Endodermal cell (in vitro differentiated cells): ENCODE results near the gene SUGP1. TPM values are rescaled to one million over a fixed set of nuclear protein-coding genes. Genes with fewer than 3 reads are reported as not detected.

Experiments
- DNase-seq: peaks from one replicate; pipeline ENCODE4 v3.0.0-alpha.2; 2017
- H3K27ac ChIP-seq: 2 replicates; pipeline ENCODE4 v1.5.1; 2013; ENCODE audit warnings: mild to moderate bottlenecking, low read depth, low read length, moderate library complexity
- H3K27me3 ChIP-seq: 2 replicates; pipeline ENCODE4 v1.6.1; 2013; ENCODE audit warnings: mild to moderate bottlenecking, low read length, moderate library complexity; ENCODE audit not compliant: insufficient read depth, control insufficient read depth, poor library complexity, severe bottlenecking
- H3K36me3 ChIP-seq: 2 replicates; pipeline ENCODE4 v1.7.0; 2013; ENCODE audit warnings: mild to moderate bottlenecking, low read length, moderate library complexity; ENCODE audit not compliant: control insufficient read depth, insufficient read depth
- H3K4me1 ChIP-seq: one replicate; pipeline ENCODE4 v1.7.0; 2013; ENCODE audit warnings: low read length; ENCODE audit not compliant: control insufficient read depth, insufficient read depth
- H3K4me3 ChIP-seq: 2 replicates; pipeline ENCODE4 v1.5.1; 2013; ENCODE audit warnings: mild to moderate bottlenecking, low read length, moderate library complexity
- H3K9ac ChIP-seq: 2 replicates; pipeline ENCODE4 v1.6.1; 2013; ENCODE audit warnings: mild to moderate bottlenecking, low read length, moderate library complexity; ENCODE audit not compliant: poor library complexity, severe bottlenecking; ENCODE audit errors: extremely low read depth
- H3K9me3 ChIP-seq: 2 replicates; pipeline ENCODE4 v1.6.1; 2013; ENCODE audit warnings: mild to moderate bottlenecking, low read length, moderate library complexity; ENCODE audit not compliant: control insufficient read depth
- H3K27ac Mint-ChIP-seq: 2 replicates; pipeline ENCODE4 v1.8.0; 2020; ENCODE audit warnings: mixed read lengths
- H3K27me3 Mint-ChIP-seq: 2 replicates; pipeline ENCODE4 v1.8.0; 2021; ENCODE audit warnings: mild to moderate bottlenecking, mixed read lengths; ENCODE audit not compliant: insufficient read depth
- H3K36me3 Mint-ChIP-seq: 2 replicates; pipeline ENCODE4 v1.8.0; 2020; ENCODE audit warnings: low read depth, mixed read lengths
- H3K4me1 Mint-ChIP-seq: 2 replicates; pipeline ENCODE4 v1.8.0; 2020; ENCODE audit warnings: mixed read lengths
- H3K4me3 Mint-ChIP-seq: 2 replicates; pipeline ENCODE4 v1.8.0; 2020; ENCODE audit warnings: mild to moderate bottlenecking, moderate library complexity, mixed read lengths
- H3K9me3 Mint-ChIP-seq: 2 replicates; pipeline ENCODE4 v1.8.0; 2020; ENCODE audit warnings: mild to moderate bottlenecking, mixed read lengths
- WGBS, 2 experiments: methylation state at CpG; one replicate each; pipeline versions ENCODE4 v1.1.5 to v1.1.7; 2013; ENCODE audit warnings: missing lambda C conversion rate in 2 of 2, mixed read lengths in 1 of 2; ENCODE audit not compliant: insufficient coverage in 1 of 2, insufficient read length in 1 of 2; 5-methylcytosine and 5-hydroxymethylcytosine counted together
- total RNA-seq, 2 donors: library from RNA; stranded (reverse); fragmentation: NEBNext Ultra II Directional in 1 of 2; extraction: Animal tissue kit (Norgen Biotek cat#: 25700) in 1 of 2; gene quantifications; 2 replicates in 1 of 2; 3 replicates in 1 of 2; pipeline ENCODE4 v1.2.1, GENCODE V29; 2021
- TF ChIP-seq, protein P1 (sequence below): fragments of 200-600 bp; sonication (generic); conservative IDR thresholded peaks from 2 replicates; pipeline ENCODE4 v1.5.0; 2021; ENCODE audit warnings: antibody characterized with exemption, mild to moderate bottlenecking

The SUGP1 gene
- total RNA-seq, 2 donors from 2014 or later, result 72.2 to 75.5 TPM

DNA sequence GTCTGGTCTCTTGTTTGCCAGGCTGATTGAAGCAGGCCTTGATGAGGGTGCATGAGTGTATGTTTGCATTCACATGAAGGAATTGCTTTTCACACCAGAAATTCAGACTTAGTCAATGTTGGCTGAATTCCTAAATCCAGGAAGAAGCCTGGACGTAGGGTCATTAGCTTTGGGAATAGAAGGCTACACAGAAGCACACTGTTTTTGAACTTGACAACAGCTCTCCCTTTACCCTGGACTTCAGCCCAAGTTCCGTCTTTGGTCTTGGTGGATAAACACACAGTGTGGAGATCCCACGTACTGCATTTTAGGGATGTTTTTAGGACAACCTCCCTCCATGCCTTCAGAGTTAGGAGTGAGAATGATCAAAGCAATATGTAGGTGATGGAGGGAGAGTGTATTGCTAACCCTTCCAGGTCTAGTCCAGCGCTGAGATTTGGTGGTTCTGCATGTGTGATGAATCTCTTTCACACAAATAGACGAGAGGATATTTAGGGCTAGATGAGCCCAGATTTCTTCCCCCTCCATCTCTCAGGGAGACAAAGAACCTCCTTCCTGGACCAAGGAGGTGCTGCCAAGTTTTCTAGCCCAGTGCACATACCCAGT lies 70.0 kb downstream of the SUGP1 start:
- WGBS, 2 experiments, result 71 to 74% methylated on average over 3 to 5 of the region's 5 CpGs
- no peak overlapping the region for H3K9ac ChIP-seq
- DNase-seq, result no peak

DNA sequence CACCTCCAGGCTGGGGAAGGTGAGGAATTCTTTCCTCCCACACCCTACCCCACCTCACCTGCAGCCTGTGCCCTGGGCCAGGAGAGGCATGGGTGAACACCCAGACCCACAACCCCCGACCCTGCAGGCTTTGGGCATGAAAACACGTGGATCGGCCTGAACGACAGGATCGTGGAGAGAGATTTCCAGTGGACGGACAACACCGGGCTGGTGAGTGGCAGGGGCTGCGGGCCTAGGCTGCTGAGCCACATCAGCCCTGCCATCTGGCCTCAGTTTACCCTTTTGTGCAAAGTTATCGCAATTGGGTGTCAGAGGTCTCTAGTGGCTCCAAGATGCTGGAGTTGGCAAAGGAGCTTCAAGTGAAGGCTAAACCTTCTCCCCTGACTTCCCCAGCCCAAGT lies 79.8 kb downstream of the SUGP1 start:
- Mint-ChIP-seq H3K36me3 (no peaks in the 10 kb centered on the region), H3K27ac (no peak overlapping the region), H3K27me3 (peaks cover 34% of the 10 kb centered on the region), H3K4me3 (no peak overlapping the region), H3K9me3 (peaks cover 9% of the 10 kb centered on the region), H3K4me1 (no peaks in the 10 kb centered on the region)
- Histone ChIP-seq H3K27ac (no peak overlapping the region), H3K4me3 (no peak overlapping the region), H3K36me3 (no peaks in the 10 kb centered on the region), H3K9me3 (peaks cover 5% of the 10 kb centered on the region), H3K4me1 (no peaks in the 10 kb centered on the region), H3K9ac (no peak overlapping the region), H3K27me3 (no peaks in the 10 kb centered on the region)
- DNase-seq, result no peak
- TF ChIP-seq, protein P1, sequence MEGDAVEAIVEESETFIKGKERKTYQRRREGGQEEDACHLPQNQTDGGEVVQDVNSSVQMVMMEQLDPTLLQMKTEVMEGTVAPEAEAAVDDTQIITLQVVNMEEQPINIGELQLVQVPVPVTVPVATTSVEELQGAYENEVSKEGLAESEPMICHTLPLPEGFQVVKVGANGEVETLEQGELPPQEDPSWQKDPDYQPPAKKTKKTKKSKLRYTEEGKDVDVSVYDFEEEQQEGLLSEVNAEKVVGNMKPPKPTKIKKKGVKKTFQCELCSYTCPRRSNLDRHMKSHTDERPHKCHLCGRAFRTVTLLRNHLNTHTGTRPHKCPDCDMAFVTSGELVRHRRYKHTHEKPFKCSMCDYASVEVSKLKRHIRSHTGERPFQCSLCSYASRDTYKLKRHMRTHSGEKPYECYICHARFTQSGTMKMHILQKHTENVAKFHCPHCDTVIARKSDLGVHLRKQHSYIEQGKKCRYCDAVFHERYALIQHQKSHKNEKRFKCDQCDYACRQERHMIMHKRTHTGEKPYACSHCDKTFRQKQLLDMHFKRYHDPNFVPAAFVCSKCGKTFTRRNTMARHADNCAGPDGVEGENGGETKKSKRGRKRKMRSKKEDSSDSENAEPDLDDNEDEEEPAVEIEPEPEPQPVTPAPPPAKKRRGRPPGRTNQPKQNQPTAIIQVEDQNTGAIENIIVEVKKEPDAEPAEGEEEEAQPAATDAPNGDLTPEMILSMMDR, result no peak
- 84 to 88% methylated on average over 9 of the region's 9 CpGs for WGBS, 2 experiments

More for the DNA sequence above, 70.0 kb downstream of the SUGP1 start:
- H3K36me3 Mint-ChIP-seq, result no peaks in the 10 kb centered on the region
- Histone ChIP-seq H3K27me3 (peaks cover 47% of the 10 kb centered on the region), H3K4me1 (no peaks in the 10 kb centered on the region), H3K27ac (no peak overlapping the region), H3K9me3 (no peaks in the 10 kb centered on the region), H3K4me3 (no peak overlapping the region), H3K36me3 (no peaks in the 10 kb centered on the region)
- TF ChIP-seq, protein P1, result no peak
- no peaks in the 10 kb centered on the region for H3K4me1 Mint-ChIP-seq
- H3K4me3 Mint-ChIP-seq, result no peak overlapping the region
- H3K9me3 Mint-ChIP-seq, result no peaks in the 10 kb centered on the region
- H3K27me3 Mint-ChIP-seq, result peaks cover 66% of the 10 kb centered on the region
- H3K27ac Mint-ChIP-seq, result no peak overlapping the region

DNA sequence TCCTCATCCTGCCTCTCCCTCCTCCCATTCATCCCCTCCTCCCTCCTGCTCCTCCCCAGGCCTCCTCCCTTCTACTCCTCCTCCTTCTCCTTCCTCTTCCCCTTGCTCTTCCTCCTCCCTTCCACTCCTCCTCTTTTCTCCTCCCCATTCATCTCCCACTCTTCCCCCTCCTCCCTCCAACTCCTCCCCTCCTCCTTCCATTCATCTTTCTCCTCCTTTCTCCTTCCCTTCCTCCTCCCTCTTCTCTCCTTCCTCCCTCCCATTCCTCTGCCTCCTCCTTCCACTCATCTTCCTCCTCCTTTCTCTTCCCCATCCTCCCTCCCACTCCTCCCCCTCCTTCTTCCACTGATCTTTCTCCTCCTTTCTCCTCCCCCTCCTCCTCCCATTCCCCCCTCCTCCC lies 80.6 kb downstream of the SUGP1 start:
- Histone ChIP-seq H3K9ac (no peak overlapping the region), H3K36me3 (no peaks in the 10 kb centered on the region), H3K4me1 (no peaks in the 10 kb centered on the region), H3K27ac (no peak overlapping the region), H3K9me3 (peaks cover 8% of the 10 kb centered on the region), H3K27me3 (no peaks in the 10 kb centered on the region), H3K4me3 (no peak overlapping the region)
- no peak for DNase-seq
- TF ChIP-seq, protein P1, result no peak
- H3K36me3 Mint-ChIP-seq, result no peaks in the 10 kb centered on the region
- H3K27ac Mint-ChIP-seq, result no peak overlapping the region
- H3K27me3 Mint-ChIP-seq, result peaks cover 32% of the 10 kb centered on the region
- no peaks in the 10 kb centered on the region for H3K4me1 Mint-ChIP-seq
- peaks cover 12% of the 10 kb centered on the region for H3K9me3 Mint-ChIP-seq
- H3K4me3 Mint-ChIP-seq, result no peak overlapping the region
